Astrocyte (in vitro differentiated cells and primary cell): ENCODE data around the gene CDH26.

Experiments
- CTCF ChIP-seq: IDR thresholded peaks from 2 replicates; pipeline ENCODE4 v1.5.1; 2011; ENCODE audit warnings: low read depth, mild to moderate bottlenecking, inconsistent platforms, low read length, moderate library complexity; ENCODE audit not compliant: insufficient read depth
- EZH2 ChIP-seq: IDR thresholded peaks from 2 replicates; pipeline ENCODE4 v1.6.1; 2012; ENCODE audit warnings: mild to moderate bottlenecking, low read length, inconsistent platforms; ENCODE audit not compliant: insufficient read depth

GRCh38 chr20:59996108-59996507, 37.9 kb downstream of the CDH26 start:
- TF ChIP-seq EZH2: no peak
- no peak for TF ChIP-seq CTCF
